Heart right ventricle (tissue), 16 donors: Measurements from ENCODE around the gene ANKRD28. TPM values are rescaled to one million over a fixed set of nuclear protein-coding genes. Genes with fewer than 3 reads are reported as not detected.
A peak's percentile ranks its signal among the peaks of the same experiment; 100 is the strongest.

ENCODE experiments used
- ATAC-seq, 8 donors: fragments of 200-7000 bp; cut with Tn5 transposase; one replicate each; pipeline ENCODE4 v1.9.1; 2020; ENCODE audit warnings: mild to moderate bottlenecking in 8 of 8, moderate library complexity in 8 of 8, moderate number of reproducible peaks in 1 of 8
- DNase-seq, 2 donors: peaks; one replicate each; pipeline ENCODE4 v3.0.0-alpha.2; 2020
- H3K27ac ChIP-seq, 10 donors: fragments of 200-600 bp; sonication (generic) in 2 of 10; one replicate each; pipeline versions ENCODE4 v1.5.0 to v1.8.0; 2020 to 2022; ENCODE audit warnings: mild to moderate bottlenecking in 3 of 10
- H3K27me3 ChIP-seq, 7 donors: fragments of 200-600 bp; one replicate each; pipeline ENCODE4 v1.8.0; 2021 to 2022; ENCODE audit warnings: mild to moderate bottlenecking in 2 of 7
- H3K36me3 ChIP-seq, 9 donors: fragments of 200-600 bp; sonication (generic) in 1 of 9; one replicate each; pipeline versions ENCODE4 v1.5.0 to v1.8.0; 2020 to 2022; ENCODE audit warnings: mild to moderate bottlenecking in 2 of 9
- H3K4me1 ChIP-seq, 9 donors: fragments of 200-600 bp; sonication (generic) in 1 of 9; one replicate each; pipeline versions ENCODE4 v1.5.0 to v1.8.0; 2020 to 2022; ENCODE audit warnings: mild to moderate bottlenecking in 4 of 9
- H3K4me3 ChIP-seq, 10 donors: fragments of 200-600 bp; sonication (generic) in 2 of 10; one replicate each; pipeline versions ENCODE4 v1.5.0 to v1.8.0; 2020 to 2022; ENCODE audit warnings: mild to moderate bottlenecking in 7 of 10, moderate library complexity in 2 of 10
- H3K9me3 ChIP-seq, 11 donors: fragments of 200-600 bp in 10 of 11; sonication (generic) in 2 of 11; one replicate each; pipeline versions ENCODE4 v1.5.0 to v1.8.0; 2013 to 2022; ENCODE audit warnings: mild to moderate bottlenecking in 2 of 11, control low read depth in 1 of 11, moderate library complexity in 1 of 11
- CTCF ChIP-seq, 9 donors: fragments of 200-600 bp; sonication (generic) in 2 of 9; IDR thresholded peaks; one replicate each; pipeline versions ENCODE4 v1.5.0 to v1.8.0; 2021 to 2022; ENCODE audit warnings: antibody characterized with exemption in 9 of 9, mild to moderate bottlenecking in 5 of 9, moderate library complexity in 1 of 9
- WGBS, 2 donors: extraction: QIAGEN DNeasy Blood & Tissue Kit; methylation state at CpG; one replicate each; pipeline ENCODE4 v1.1.7; 2013; ENCODE audit warnings: inconsistent platforms in 1 of 2; 5-methylcytosine and 5-hydroxymethylcytosine counted together
- intact Hi-C, 10 donors: fragments of 100-400 bp; cut with DNase I; formaldehyde crosslinking; loops; one replicate each; pipeline versions ENCODE4 v1.11.1 to v1.14.2; 2022
- polyA plus RNA-seq, 2 donors: library from polyadenylated mRNA; stranded (reverse); fragments of 200-250 nt; gene quantifications; one replicate each; pipeline ENCODE4 v1.2.3, GENCODE V29; 2013
- total RNA-seq, 10 donors: library from RNA; stranded (reverse); fragmentation: NEBNext Ultra II Directional in 3 of 10; extraction: Animal tissue kit (Norgen Biotek cat#: 25700) in 3 of 10; gene quantifications; one replicate each; pipeline versions ENCODE4 v1.2.1 to v1.2.4, GENCODE V29; 2021 to 2023
- donor health status: Arrhythmogenic right ventricular cardiomyopathy.
- donor health status: ischemic (EF 13 %, LVEDD 7.1; RV severe dilation, severe dysfunction).
- donor health status: healthy with polysubstance abuse.
- donor health status: DM: no; HTN: yes; CAD: no.
- donor health status: DM: no; HTN: no; CAD: no.
- donor health status: ischemic (EF 25% LVEDD 6.9; RV normal size, moderate dysfunction).
- donor health status: ischemic (EF 25% LVEDD 5.7; RV mildly dilated, moderate dysfunction).
- donor health status: healthy.
- donor health status: DM: yes; HTN: yes; CAD: no.
- donor health status: Ischemic cardiomyopathy.
- donor health status: ischemic (EF 35%, LVEDD 5.7; RV mildly dilated, moderate dysfunction).
- donor health status: nonischemic (EF 11% LVEDD 7.7; RV severe dilation, severe dysfunction).
- donor health status: DM: yes; HTN: yes; CAD: no.
- donor health status: PGD.
- donor health status: ischemic (EF 29% LVEDD 5.4; RV normal size, mild dysfunction).
- donor health status: nonischemic (EF 23%, LVEDD 6.1; RV moderate dilation, normal function).

Gene ANKRD28
- total and polyA plus RNA-seq, 12 donors = 5.9 to 30.8 (median 27.1) TPM

DNA sequence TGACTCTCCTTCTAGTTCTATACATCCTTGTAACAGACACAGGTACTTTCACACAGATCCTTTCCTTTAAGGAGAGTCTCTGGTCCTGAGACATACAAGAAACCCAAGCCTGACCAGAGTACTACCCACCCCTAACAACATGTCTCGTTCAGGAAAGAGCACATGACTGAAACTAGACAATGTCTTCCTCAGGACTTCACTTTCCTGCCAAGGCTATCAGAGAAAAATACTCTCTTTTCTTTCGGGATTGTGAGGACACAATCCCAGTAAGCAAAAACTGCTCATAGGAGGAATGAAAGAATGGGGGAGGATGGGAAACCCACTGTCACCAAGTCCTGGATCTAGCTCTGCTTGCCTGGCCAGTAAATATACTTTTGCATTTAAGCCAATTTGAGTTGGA, 11.5 kb upstream of the ANKRD28 start:
- DNase-seq (no peak), ATAC-seq (no peak)
- 40 to 55% methylated on average over 2 of the region's 2 CpGs for WGBS, 2 donors
- H3K9me3 ChIP-seq = no peaks in the 10 kb centered on the region
- no peak for TF ChIP-seq CTCF (IDR thresholded peaks at IDR 0.05)
- no peak overlapping the region for H3K4me3 ChIP-seq
- no peaks in the 10 kb centered on the region for H3K27me3 ChIP-seq
- no peaks in the 10 kb centered on the region for H3K36me3 ChIP-seq
- intact Hi-C loops = loop anchor here in 3 of 10 donors (2.0 to 10.0 kb wide), 3 partner anchors 105 to 179 kb away; no protein-coding TSS in a partner anchor
- no peak overlapping the region for H3K27ac ChIP-seq
- peaks cover 0 to 31% (median 7%) of the 10 kb centered on the region in 9 donors for H3K4me1 ChIP-seq

- ATAC-seq (no peak), DNase-seq (no peak)
- 97 to 98% methylated on average over 2 of the region's 2 CpGs for WGBS, 2 donors
- no peak overlapping the region for H3K4me3 ChIP-seq
- intact Hi-C loops = loop anchor here in 3 of 10 donors (2.0 to 10.0 kb wide), 3 partner anchors 104 to 178 kb away; no protein-coding TSS in a partner anchor
- no peaks in the 10 kb centered on the region for H3K36me3 ChIP-seq
- TF ChIP-seq CTCF (IDR thresholded peaks at IDR 0.05) = no peak
- peaks cover 0 to 31% (median 7%) of the 10 kb centered on the region in 9 donors for H3K4me1 ChIP-seq
- H3K27ac ChIP-seq = no peak overlapping the region
- no peaks in the 10 kb centered on the region for H3K9me3 ChIP-seq
- H3K27me3 ChIP-seq = no peaks in the 10 kb centered on the region
These were observed 11.0 kb upstream of the ANKRD28 start for GRCh38 chr3:15808679-15809310.

DNA sequence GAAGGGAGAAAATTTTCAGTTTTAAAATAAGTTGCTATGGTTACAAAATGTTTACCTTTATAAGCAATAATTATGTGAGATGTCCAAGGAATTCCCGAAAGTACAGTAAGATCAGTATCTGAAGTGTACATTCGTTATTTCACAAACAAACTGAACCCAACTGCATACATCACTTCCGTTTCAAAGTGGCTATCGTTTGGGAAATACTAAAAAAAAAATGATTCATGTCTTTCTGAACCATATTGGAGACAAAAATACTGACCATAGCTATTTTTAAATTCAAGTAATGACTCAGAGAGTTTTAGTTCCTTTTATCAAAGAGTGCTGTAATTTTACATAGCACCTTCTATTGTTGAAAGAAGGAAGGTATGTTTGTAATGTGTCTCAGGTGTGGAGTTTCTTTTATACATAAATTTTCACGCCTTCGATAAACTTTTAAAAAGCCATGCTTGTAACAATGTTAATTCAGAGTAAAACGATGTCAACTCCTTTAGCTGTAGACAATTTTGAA, 8.0 kb upstream of the ANKRD28 start:
- no peak for DNase-seq
- Histone ChIP-seq H3K27me3 (no peaks in the 10 kb centered on the region), H3K27ac (peak overlapping the region in 1 of 10 donors; percentile 69), H3K4me3 (no peak overlapping the region), H3K4me1 (peaks cover 0 to 46% (median 7%) of the 10 kb centered on the region in 9 donors), H3K9me3 (no peaks in the 10 kb centered on the region), H3K36me3 (no peaks in the 10 kb centered on the region)
- intact Hi-C loops = loop anchor here in 2 of 10 donors (10.0 kb wide), 2 partner anchors 101 to 161 kb away; no protein-coding TSS in a partner anchor
- no peak for TF ChIP-seq CTCF (IDR thresholded peaks at IDR 0.05)
- WGBS, 2 donors = 67 to 72% methylated on average over 7 of the region's 7 CpGs
- ATAC-seq = peak in 4 of 8 donors; percentile 21 to 63 (median 48)

DNA sequence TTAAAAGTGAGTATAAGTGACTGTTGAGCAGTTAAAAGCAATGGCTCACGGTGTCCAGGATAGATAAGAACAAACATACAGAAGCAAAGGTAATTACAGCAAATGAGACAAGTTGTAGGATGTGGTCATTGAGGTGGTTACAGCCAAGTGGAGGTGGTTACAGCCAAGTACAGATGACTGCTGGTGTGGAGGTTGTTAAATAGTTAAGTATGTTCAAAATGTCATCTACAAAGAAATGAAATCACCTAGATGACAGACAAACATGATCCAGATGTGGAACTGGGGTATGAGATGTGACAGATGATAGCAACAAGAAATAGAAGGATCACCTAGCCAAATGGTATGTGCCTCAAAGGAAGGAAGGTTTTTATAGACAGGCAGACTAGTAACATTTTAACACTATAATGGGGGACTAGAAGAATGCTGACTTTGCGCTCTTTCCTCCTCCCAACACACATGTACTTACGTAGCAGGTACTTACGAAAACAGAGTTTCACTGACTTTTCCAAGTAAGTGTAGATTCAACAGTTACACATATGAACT, 6.8 kb upstream of the ANKRD28 start:
- Histone ChIP-seq H3K27ac (no peak overlapping the region), H3K4me3 (no peak overlapping the region), H3K9me3 (no peaks in the 10 kb centered on the region), H3K4me1 (peaks cover 0 to 57% (median 10%) of the 10 kb centered on the region in 9 donors), H3K36me3 (no peaks in the 10 kb centered on the region), H3K27me3 (no peaks in the 10 kb centered on the region)
- no peak for TF ChIP-seq CTCF (IDR thresholded peaks at IDR 0.05)
- no peak for ATAC-seq
- WGBS, 2 donors = 89 to 92% methylated on average over 4 of the region's 4 CpGs
- intact Hi-C loops = loop anchor here in 2 of 10 donors (10.0 kb wide), 2 partner anchors 100 to 160 kb away; no protein-coding TSS in a partner anchor
- no peak for DNase-seq
